Activated T-cell treated with anti-CD3 and anti-CD28 coated beads for 48 hours (primary cell): ENCODE results near the gene R3HDM4.
"Not testable (repeated sequence)": the region's sequence is repeated elsewhere in the genome, so short reads cannot be mapped to it uniquely, and the experiment has no call there.

Source experiments
- DNase-seq: peaks from one replicate; pipeline ENCODE4 v3.0.0-alpha.2; 2020; ENCODE audit warnings: low read depth

R3HDM4 gene

DNA sequence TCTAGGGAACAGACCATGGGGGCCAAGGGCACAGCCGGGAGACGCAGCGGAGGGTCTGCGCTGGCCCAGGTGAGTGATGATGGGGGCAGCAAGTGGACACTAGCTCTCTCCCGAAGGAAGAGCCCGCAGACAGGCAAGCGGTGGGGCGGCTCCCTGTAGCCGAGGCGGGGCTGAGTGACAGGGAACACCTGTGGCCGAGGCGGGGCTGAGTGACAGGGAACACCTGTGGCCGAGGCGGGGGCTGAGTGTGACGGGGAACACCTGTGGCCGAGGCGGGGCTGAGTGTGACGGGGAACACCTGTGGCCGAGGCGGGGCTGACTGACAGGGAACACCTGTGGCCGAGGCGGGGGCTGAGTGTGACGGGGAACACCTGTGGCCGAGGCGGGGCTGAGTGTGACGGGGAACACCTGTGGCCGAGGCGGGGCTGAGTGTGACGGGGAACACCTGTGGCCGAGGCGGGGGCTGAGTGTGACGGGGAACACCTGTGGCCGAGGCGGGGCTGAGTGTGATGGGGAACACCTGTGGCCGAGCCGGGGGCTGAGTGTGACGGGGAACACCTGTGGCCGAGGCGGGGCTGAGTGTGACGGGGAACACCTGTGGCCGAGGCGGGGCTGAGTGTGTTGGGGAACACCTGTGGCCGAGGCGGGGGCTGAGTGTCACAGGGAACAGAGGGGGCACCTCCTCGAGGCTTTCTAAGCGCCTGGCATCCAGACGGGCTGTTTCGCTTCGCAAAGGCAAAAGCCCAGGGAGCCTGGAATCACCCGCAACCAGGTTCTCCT, 21.4 kb downstream of the R3HDM4 start:
- DNase-seq: not testable (repeated sequence)

DNA sequence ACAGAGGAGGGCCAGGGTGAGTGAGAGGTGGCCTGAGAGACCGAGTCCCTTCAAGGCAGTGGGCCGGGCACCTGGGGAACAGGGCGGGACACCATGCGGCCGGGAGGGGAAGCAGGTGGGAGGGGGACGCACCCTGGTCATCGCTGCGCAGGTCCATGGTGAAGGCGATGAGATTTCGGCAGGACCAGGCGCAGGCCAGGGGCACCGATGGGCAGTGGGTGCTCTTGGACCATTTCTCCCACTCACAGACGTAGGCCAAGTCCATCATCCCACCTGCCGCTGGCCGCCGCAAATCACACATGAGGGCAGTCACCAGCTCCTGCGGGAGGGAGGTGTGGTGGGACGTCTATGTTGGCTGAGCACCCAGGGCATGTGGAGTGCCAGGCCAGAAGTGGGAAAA, 22.2 kb downstream of the R3HDM4 start:
- DNase-seq: no peak

GRCh38 chr19:889662-890295, 23.2 kb downstream of the R3HDM4 start:
- DNase-seq: no peak

DNA sequence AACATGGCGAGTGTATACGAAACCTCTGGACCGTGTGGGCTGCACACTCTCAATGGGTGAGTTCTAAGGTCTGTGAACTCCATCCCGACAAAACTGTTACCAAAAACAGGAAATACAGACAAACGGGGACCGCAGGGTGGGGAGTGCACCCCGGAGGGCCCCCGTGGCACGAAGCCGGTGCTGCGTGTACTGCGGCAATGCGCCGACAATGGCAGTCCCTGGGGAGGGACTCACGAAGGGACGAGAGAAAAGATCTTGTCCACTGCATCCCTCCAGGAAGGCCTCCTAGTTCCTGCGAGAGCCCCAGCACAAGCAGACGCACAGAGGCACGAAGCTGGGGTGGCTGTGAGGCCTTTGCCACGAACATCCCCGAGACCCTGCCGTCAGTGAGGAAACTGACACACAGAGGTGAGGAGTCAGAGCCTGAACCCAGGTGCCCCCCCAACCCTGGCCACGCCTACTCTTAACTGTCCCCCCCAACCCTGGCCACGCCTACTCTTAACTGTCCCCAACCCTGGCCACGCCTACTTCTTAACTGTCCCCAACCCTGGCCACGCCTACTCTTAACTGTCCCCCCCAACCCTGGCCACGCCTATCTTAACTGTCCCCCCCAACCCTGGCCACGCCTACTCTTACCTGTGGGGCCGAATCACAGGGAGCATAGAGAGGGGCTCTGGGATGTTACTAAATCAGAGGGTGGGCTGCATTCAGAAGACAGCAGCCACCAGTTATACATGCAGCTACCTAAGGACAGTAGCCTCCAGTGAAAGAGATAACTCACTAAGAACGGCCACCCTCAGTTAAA, 24.2 kb downstream of the R3HDM4 start:
- DNase-seq: peak; percentile 33

GRCh38 chr19:887599-887998, 25.4 kb downstream of the R3HDM4 start:
- no peak for DNase-seq

GRCh38 chr19:887072-887471, 25.9 kb downstream of the R3HDM4 start:
- no peak for DNase-seq

DNA sequence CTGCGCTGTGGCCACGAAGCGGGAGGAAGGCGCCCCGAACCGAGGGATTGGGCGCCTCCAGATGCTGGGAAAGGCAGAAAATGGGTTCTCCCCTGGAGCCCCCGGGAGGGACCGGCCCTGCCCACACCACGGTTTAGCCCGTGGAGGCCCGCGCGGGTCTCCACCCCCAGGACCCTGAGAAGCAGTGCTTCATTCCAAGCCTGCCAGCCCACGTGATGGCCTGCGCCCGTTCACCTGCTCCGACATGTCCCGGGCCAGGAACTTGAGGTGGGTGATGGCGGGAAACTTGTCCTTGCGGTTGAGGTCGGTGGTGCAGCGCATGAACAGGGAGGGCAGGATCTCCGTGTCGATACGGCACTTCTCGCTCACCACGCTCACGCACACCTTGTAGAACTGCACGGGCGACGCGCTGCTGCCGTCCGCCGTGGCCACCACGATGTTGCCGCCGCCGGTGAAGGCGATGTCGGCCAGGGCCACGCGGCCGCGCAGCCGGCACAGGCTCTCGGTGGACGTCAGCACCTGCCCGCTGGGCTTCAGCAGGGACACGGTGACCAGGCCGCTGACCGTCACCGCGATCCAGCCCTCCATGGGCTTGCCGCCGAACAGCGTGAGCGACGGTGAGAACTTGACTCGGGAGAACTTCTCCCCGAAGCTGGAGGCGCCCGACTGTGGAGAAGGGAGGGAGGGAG, 27.3 kb downstream of the R3HDM4 start:
- no peak for DNase-seq

DNA sequence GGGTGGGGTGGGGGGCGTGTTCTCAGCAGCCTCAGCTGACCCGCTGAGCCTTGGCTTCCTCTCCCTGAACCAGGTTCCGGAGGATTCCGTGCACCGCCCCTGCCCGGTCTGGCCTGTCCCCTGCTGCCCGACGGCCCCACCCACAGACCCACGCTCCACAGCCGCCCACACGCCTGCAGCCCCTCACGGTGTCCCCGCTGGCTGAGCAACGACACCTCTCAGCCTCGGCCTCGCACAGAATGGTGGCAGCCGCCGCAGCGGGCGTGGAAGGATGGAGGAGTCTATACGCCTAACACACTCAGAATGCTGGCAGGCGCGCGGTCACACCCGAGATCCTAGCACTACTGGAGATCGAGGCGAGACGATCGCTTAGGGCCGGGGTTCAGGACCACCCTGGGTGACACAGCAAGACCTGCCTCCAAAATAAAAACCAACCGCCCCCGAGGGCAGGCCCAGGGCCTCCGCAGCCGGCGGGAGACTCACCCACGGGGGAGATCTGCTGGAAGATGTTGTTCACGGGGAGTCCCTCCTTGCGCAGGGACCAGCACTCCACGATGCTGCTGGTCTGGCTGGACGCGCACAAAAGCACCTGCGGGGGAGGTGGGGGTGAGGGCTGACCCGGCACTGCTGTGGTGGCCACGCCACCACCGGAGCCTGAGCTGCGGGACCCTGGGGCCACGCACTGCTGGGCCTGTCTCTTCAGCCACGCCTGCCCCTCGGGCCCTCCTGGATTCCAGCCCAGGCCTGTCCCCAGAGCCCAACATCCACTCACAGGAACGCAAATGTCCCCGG, 28.4 kb downstream of the R3HDM4 start:
- DNase-seq: no peak

DNA sequence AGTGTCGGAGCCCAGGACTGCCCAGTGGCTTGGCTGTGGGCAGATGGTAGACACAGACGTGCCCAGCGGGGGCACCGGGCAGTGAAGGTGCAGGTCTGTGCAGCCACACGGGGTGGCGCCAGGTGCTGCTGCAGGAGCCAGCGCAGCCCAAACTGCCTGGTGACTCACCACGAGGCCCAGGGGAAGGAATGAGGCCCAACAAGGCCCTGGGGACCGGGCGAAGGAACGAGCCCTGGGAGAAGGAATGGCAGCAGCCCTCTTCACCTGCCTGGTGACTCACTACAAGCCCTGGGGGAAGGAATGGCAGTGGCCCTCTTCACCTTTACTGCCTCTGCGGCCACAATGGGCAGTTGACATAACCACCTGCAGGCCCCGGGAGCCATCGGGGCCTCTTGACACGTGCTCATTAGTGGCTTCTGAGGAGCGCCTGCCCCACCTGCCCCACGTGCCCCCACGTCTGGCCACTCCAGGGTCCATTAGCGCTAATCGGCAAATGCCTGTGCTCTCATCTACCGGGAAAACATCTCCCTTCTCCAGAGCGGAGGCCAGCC, 29.3 kb downstream of the R3HDM4 start:
- DNase-seq: no peak

DNA sequence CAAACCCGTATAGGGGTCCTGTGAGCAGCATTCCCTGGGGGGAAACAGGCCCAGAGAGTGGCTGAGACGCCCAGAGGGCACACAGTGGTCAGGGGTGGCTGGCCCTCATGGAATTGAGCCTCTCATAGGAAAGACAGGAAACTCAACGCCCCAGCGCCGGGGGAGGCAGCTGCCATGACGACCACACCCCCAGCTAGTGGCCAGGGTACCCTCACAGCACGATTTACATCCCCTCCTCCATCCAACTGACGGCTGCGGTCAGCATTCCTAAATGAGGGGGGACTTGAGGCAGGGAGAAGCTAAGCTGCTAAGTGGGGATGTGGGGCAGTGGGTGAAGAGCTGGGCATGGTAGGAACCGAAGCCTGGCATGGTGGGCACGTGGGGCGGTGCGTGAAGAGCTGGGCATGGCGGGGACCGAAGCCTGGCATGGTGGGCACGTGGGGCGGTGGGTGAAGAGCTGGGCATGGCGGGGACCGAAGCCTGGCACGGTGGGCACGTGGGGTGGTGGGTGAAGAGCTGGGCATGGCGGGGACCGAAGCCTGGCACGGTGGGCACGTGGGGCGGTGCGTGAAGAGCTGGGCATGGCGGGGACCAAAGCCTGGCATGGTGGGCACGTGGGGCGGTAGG, 30.0 kb downstream of the R3HDM4 start:
- DNase-seq: no peak

DNA sequence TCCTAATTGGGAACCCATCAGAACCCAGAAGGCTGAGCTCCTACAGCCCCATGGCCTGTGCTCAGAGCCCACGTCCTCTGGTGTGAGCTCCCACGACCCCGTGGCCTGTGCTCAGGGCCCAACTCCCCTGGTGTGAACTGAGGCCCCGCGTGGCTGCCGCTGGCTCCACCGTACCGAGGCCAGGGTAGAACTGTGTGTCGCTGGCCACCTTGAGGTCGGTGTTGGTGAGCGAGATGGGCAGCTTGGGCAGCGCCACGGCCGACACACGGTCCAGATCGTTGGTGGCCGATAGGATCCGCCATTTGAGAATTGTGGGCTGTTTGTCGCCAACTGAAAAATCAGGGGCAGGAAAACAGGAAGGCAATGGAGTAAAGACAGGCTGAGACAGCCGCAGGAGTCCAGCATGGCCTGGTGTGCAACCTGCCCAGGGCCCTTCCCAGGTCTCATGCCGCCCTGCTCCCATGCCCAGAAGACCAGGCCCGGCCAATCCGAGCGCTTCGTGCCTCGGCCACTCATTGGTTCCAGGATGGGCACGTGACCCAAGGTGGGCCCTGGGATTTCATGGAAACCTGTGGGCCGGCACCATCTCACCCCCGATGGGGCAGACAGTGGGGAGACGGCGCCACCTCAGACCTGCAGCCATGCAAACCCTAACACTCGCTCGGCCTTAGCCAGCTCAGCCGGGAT, 31.5 kb downstream of the R3HDM4 start:
- no peak for DNase-seq

DNA sequence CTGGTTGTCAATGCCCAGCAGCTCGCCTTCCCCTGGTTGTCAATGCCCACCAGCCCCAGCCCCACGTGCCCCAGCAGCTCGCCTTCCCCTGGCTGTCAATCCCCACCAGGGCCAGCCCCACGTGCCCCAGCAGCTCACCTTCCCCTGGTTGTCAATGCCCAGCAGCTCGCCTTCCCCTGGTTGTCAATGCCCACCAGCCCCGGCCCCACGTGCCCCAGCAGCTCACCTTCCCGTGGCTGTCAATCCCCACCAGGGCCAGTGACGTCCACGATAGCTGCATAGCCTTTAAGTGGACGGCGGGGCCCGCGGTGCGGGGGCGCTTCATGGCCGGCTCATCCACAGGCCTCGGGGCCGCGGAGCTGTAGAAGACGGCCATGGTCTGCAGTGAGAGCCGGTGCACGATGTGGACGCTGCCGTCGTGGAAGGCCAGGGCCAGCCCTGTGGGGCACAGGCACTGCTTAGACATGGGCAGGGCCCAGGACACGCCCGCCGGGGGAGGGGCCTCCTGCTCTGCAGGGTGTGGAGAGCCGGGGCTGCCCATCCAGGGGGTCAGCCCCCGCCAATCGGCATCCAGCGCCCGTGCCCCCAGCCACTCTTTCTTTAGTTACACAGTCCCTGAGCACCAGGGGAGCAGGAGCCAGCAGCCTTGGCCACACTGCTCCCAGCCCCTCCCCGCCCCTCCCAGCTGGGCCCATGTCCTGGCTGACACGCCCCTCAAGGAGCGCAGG, 33.1 kb downstream of the R3HDM4 start:
- no peak for DNase-seq

DNA sequence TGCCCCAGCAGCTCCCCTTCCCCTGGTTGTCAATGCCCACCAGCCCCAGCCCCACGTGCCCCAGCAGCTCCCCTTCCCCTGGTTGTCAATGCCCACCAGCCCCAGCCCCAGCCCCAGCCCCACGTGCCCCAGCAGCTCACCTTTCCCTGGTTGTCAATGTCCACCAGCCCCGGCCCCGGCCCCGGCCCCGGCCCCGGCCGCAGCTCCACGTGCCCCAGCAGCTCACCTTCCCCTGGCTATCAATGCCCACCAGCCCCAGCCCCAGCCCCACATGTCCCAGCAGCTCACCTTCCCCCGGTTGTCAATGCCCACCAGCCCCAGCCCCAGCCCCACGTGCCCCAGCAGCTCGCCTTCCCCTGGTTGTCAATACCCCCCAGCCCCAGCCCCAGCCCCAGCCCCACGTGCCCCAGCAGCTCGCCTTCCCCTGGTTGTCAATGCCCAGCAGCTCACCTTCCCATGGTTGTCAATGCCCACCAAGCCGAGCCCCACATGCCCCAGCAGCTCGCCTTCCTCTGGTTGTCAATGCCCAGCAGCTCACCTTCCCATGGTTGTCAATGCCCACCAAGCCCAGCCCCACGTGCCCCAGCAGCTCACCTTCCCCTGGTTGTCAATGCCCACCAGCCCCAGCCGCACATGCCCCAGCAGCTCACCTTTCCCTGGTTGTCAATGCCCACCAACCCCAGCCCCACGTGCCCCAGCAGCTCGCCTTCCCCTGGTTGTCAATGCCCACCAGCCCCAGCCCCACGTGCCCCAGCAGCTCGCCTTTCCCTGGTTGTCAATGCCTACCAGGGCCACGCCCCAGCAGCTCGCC, 34.1 kb downstream of the R3HDM4 start:
- not testable (repeated sequence) for DNase-seq

GRCh38 chr19:877992-878660, 34.9 kb downstream of the R3HDM4 start:
- DNase-seq: not testable (repeated sequence)

DNA sequence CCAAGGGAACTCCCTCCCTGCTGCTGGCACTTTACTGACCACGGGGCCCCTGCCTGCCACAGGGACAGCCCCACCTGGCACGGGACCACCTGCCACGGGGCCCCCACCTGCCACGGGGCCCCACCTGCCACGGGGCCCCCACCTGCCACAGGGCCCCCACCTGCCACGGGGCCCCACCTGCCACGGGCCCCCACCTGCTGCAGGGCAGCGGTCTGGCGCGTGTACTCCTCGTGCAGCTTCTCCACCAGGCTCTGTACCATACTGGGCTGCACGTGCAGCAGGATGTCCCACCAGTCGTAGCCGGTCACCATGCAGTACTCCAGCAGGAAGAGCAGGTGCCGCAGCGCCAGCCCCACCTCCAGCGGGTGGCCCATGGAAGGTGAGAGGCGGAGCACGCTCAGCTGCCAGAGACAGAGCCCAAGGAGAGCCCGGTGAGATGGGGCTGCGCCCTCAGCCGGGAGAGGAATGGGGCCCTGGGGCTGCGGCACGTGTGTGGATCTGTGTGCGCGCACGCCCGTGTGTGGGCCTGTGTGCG, 36.2 kb downstream of the R3HDM4 start:
- DNase-seq: no peak

DNA sequence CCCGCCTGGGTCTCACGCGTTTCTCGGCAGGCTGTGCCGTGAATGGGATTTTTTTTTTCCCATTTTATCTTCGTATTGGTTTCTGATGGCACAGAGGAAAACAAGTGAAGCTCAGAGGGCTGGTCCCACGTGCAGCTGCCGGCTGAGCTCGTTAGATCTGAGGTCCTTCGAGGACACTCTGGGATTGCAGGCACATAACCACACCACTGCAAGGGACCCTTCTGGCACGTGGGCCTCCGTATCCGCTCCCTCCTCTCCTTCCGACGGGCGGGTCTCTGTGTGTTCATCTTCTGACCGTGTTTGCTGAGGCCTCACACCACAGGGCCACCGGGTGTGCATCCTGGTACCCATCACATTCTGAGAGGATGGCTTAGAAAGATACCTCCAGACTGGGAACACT, 36.9 kb downstream of the R3HDM4 start:
- no peak for DNase-seq

DNA sequence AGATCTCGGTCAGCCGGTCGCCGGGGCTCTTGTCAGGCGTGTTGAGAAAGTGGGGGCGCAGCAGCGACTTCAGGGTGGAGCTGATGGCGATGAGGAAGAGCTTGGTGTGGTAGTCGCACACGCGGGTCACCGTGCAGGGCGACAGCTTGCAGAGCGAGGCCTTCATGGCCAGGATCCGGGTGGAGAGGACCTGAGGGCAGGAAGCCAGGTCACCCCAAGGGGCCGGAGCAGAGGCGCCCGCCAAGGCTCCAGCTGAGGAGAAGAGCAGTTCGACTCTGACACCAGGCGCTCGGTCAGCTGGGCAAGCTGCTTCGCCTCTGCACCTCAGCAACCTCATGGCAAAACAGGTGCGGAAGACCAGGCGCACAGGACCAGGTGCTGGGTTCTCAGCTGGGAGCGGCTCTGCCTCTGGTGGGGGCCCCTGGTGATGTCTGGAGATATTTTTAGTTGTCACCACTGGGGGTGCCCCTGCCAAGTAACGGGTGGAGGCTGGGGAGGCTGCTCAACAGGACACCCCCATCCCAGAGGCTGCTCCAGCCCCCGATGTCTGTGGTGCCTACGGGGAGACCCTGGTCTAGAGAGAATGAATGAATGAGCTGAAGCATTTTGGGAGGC, 37.6 kb downstream of the R3HDM4 start:
- no peak for DNase-seq
